ENCODE data around the gene LONP2.

Gene LONP2

DNA sequence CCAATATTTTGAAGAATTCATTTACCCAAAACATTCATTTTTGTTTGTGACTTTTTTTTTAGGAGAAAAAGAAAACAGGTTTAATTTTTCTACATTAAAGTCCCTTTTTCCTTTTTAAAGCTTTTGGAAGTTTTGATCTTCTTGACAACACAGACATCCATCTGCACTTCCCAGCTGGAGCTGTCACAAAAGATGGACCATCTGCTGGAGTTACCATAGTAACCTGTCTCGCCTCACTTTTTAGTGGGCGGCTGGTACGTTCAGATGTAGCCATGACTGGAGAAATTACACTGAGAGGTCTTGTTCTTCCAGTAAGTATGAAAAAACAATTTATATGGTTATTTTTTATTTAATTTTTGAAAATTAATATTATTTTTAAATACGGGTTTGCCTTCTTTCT lies 103.9 kb downstream of the LONP2 start:
- H3K27ac ChIP-seq (ENCODE audit: low read length): no peak overlapping the region
- no peak for TF ChIP-seq EZH2 (optimal IDR thresholded peaks at IDR 0.05; ENCODE audit: low read depth, low read length)
- no peak for TF ChIP-seq EZH2phosphoT487 (IDR thresholded peaks at IDR 0.05; ENCODE audit: low read length)
- TF ChIP-seq, protein P1, sequence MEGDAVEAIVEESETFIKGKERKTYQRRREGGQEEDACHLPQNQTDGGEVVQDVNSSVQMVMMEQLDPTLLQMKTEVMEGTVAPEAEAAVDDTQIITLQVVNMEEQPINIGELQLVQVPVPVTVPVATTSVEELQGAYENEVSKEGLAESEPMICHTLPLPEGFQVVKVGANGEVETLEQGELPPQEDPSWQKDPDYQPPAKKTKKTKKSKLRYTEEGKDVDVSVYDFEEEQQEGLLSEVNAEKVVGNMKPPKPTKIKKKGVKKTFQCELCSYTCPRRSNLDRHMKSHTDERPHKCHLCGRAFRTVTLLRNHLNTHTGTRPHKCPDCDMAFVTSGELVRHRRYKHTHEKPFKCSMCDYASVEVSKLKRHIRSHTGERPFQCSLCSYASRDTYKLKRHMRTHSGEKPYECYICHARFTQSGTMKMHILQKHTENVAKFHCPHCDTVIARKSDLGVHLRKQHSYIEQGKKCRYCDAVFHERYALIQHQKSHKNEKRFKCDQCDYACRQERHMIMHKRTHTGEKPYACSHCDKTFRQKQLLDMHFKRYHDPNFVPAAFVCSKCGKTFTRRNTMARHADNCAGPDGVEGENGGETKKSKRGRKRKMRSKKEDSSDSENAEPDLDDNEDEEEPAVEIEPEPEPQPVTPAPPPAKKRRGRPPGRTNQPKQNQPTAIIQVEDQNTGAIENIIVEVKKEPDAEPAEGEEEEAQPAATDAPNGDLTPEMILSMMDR (IDR thresholded peaks at IDR 0.05; ENCODE audit: low read length): no peak
- H3K9ac ChIP-seq (ENCODE audit: low read length): no peak overlapping the region
- no peaks in the 10 kb centered on the region for H3F3A ChIP-seq (ENCODE audit: insufficient read depth, low read length)
- no peaks in the 10 kb centered on the region for H4K20me1 ChIP-seq (ENCODE audit: insufficient read depth, low read length)
- H3K4me3 ChIP-seq (ENCODE audit: low read length): no peak overlapping the region
- H3K4me1 ChIP-seq (ENCODE audit: low read length): no peaks in the 10 kb centered on the region
- H3K36me3 ChIP-seq (replicated peaks; ENCODE audit: insufficient read depth, low read length): no peaks in the 10 kb centered on the region
- H3K27me3 ChIP-seq (replicated peaks; ENCODE audit: insufficient read depth, low read length): no peaks in the 10 kb centered on the region
- no peaks in the 10 kb centered on the region for H3K9me3 ChIP-seq (replicated peaks; ENCODE audit: insufficient read depth, low read length)
- H3K4me2 ChIP-seq (ENCODE audit: low read depth, low read length): no peak overlapping the region
- H3K9me2 ChIP-seq (replicated peaks; ENCODE audit: insufficient read depth, low read length): no peaks in the 10 kb centered on the region
- H3K79me2 ChIP-seq (ENCODE audit: low read length): peaks cover 3% of the 10 kb centered on the region; the same call in 1 of the 2 replicates
- H2AFZ ChIP-seq (ENCODE audit: low read length): no peak overlapping the region
- no peak for DNase-seq

DNA sequence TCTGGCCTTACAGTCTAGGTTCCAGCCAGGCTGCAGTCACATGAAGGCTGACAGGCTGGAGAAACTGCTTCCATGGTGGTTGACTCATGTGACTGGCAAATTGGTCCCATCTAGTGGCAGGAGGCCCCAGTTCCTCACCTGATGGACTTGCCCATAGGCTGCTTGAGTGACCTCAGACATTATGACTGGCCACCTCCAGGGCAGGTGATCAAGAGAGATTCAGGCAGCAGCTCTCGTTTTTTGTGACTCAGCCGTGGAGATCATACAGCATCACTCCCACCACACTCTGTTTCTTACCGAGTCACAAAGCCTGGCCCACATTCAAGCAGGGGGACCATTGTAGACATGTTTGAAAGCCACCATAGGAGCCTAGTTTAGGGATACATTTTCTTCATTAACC lies 106.6 kb downstream of the LONP2 start:
- Histone ChIP-seq H4K20me1 (ENCODE audit: insufficient read depth, low read length) (no peaks in the 10 kb centered on the region), H3K36me3 (replicated peaks; ENCODE audit: insufficient read depth, low read length) (no peaks in the 10 kb centered on the region), H3K4me3 (ENCODE audit: low read length) (no peak overlapping the region), H3F3A (ENCODE audit: insufficient read depth, low read length) (no peaks in the 10 kb centered on the region), H3K9me3 (replicated peaks; ENCODE audit: insufficient read depth, low read length) (no peaks in the 10 kb centered on the region), H3K27ac (ENCODE audit: low read length) (no peak overlapping the region), H3K79me2 (ENCODE audit: low read length) (peaks cover 7% of the 10 kb centered on the region; the same call in 1 of the 2 replicates), H3K4me1 (ENCODE audit: low read length) (no peaks in the 10 kb centered on the region; the same call in 1 of the 2 replicates), H3K27me3 (replicated peaks; ENCODE audit: insufficient read depth, low read length) (no peaks in the 10 kb centered on the region), H2AFZ (ENCODE audit: low read length) (no peak overlapping the region), H3K9ac (ENCODE audit: low read length) (no peak overlapping the region), H3K9me2 (replicated peaks; ENCODE audit: insufficient read depth, low read length) (no peaks in the 10 kb centered on the region), H3K4me2 (ENCODE audit: low read depth, low read length) (no peak overlapping the region)
- no peak for TF ChIP-seq EZH2 (optimal IDR thresholded peaks at IDR 0.05; ENCODE audit: low read depth, low read length)
- TF ChIP-seq EZH2phosphoT487 (IDR thresholded peaks at IDR 0.05; ENCODE audit: low read length): no peak
- TF ChIP-seq, protein P1 (IDR thresholded peaks at IDR 0.05; ENCODE audit: low read length): no peak
- DNase-seq: no peak

DNA sequence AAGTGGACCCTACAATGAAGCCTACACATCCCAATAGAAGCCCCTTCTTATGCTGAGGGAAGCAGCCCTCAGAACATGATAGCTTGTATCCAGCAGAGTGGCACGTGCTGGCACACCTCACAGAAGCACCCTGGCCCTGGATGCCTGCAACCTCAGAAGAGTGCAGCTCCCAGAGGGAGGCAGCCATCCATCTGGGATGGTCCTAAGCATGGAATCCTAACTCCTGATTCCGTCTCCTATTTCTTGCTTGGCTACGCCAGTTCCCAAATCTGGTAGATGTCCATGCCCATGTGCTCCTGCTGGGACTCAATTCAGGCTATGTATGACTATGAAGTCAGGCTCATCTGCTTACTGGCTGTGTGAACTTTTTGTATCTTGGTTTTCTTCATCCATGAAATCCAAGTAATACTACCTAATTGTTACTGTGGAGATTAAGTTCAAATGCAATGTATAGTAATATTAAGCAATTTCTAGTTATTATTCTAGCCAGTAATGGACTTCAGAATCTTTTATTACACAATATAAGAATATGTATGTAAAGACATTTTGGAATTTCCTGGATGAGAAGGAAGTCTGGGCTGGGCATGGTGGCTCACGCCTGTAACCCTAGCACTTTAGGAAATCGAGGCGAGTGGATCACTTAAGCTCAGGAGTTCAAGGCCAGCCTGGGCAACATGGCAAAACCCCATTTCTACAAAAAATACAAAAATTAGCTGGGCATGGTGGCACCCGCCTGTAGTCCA lies 108.7 kb downstream of the LONP2 start:
- Histone ChIP-seq H3K36me3 (replicated peaks; ENCODE audit: insufficient read depth, low read length) (no peaks in the 10 kb centered on the region), H3K9ac (ENCODE audit: low read length) (no peak overlapping the region), H3F3A (ENCODE audit: insufficient read depth, low read length) (no peaks in the 10 kb centered on the region), H3K27ac (ENCODE audit: low read length) (no peak overlapping the region), H2AFZ (ENCODE audit: low read length) (no peak overlapping the region), H3K79me2 (ENCODE audit: low read length) (peaks cover 15% of the 10 kb centered on the region), H3K9me2 (replicated peaks; ENCODE audit: insufficient read depth, low read length) (no peaks in the 10 kb centered on the region), H3K4me2 (ENCODE audit: low read depth, low read length) (no peak overlapping the region), H3K4me1 (ENCODE audit: low read length) (no peaks in the 10 kb centered on the region; the same call in 1 of the 2 replicates), H3K27me3 (replicated peaks; ENCODE audit: insufficient read depth, low read length) (no peaks in the 10 kb centered on the region), H3K4me3 (ENCODE audit: low read length) (no peak overlapping the region), H3K9me3 (replicated peaks; ENCODE audit: insufficient read depth, low read length) (no peaks in the 10 kb centered on the region), H4K20me1 (ENCODE audit: insufficient read depth, low read length) (no peaks in the 10 kb centered on the region)
- no peak for DNase-seq
- no peak for TF ChIP-seq EZH2phosphoT487 (IDR thresholded peaks at IDR 0.05; ENCODE audit: low read length)
- TF ChIP-seq, protein P1 (IDR thresholded peaks at IDR 0.05; ENCODE audit: low read length): no peak
- TF ChIP-seq EZH2 (optimal IDR thresholded peaks at IDR 0.05; ENCODE audit: low read depth, low read length): no peak
